HCT116 (cell line): Measurements from ENCODE around the gene LYL1.

ENCODE experiments used
- CEBPB ChIP-seq: IDR thresholded peaks from 2 replicates; pipeline ENCODE4 v1.6.1; 2012; ENCODE audit warnings: low read depth
- EGR1 ChIP-seq: IDR thresholded peaks from 2 replicates; pipeline ENCODE4 v1.6.1; 2012; ENCODE audit warnings: low read depth
- EZH2 ChIP-seq: fragments of 200-600 bp; sonication (generic); IDR thresholded peaks from 2 replicates; pipeline ENCODE4 v1.6.1; 2017; ENCODE audit warnings: antibody characterized with exemption, mixed run types
- EZH2phosphoT487 ChIP-seq: fragments of 200-600 bp; IDR thresholded peaks from 2 replicates; pipeline ENCODE4 v1.6.1; 2018; ENCODE audit warnings: antibody characterized with exemption, borderline replicate concordance
- MAX ChIP-seq: IDR thresholded peaks from 2 replicates; pipeline ENCODE4 v1.6.1; 2012
- POLR2A ChIP-seq: IDR thresholded peaks from 2 replicates; pipeline ENCODE4 v1.7.0; 2011; ENCODE audit warnings: borderline replicate concordance; ENCODE audit not compliant: insufficient read depth, insufficient read length; ENCODE audit errors: extremely low read depth
- RAD21 ChIP-seq: IDR thresholded peaks from 2 replicates; pipeline ENCODE4 v1.6.1; 2012; ENCODE audit warnings: low read depth, mild to moderate bottlenecking
- SIN3A ChIP-seq: IDR thresholded peaks from 2 replicates; pipeline ENCODE4 v1.6.1; 2012; ENCODE audit warnings: low read depth
- SRF ChIP-seq: IDR thresholded peaks from 2 replicates; pipeline ENCODE4 v1.6.1; 2012; ENCODE audit warnings: low read depth
- TCF7L2 ChIP-seq: IDR thresholded peaks from 2 replicates; pipeline ENCODE4 v1.7.0; 2011; ENCODE audit warnings: borderline replicate concordance, inconsistent platforms; ENCODE audit not compliant: insufficient read depth, insufficient read length; ENCODE audit errors: extremely low read depth
- YY1 ChIP-seq: IDR thresholded peaks from 2 replicates; pipeline ENCODE4 v1.6.1; 2011; ENCODE audit warnings: low read length, low read depth, moderate library complexity, mild to moderate bottlenecking; ENCODE audit not compliant: insufficient replicate concordance; ENCODE audit errors: extremely low read depth
- TF ChIP-seq, protein P1 (sequence below), 3 experiments: fragments of 200-600 bp in 1 of 3; sonication (generic) in 1 of 3; IDR thresholded peaks in 2 of 3; conservative IDR thresholded peaks in 1 of 3; 2 replicates each; pipeline ENCODE4 v1.5.1; 2012 to 2017; ENCODE audit warnings: low read depth in 2 of 3, low read length in 2 of 3, antibody characterized with exemption in 1 of 3, borderline replicate concordance in 1 of 3, control low read depth in 1 of 3, mild to moderate bottlenecking in 1 of 3, mixed read lengths in 1 of 3, mixed run types in 1 of 3, moderate library complexity in 1 of 3; ENCODE audit not compliant: insufficient read depth in 1 of 3
- TF ChIP-seq, protein P2 (sequence below): IDR thresholded peaks from 2 replicates; pipeline ENCODE4 v1.6.1; 2012; ENCODE audit warnings: low read depth

DNA sequence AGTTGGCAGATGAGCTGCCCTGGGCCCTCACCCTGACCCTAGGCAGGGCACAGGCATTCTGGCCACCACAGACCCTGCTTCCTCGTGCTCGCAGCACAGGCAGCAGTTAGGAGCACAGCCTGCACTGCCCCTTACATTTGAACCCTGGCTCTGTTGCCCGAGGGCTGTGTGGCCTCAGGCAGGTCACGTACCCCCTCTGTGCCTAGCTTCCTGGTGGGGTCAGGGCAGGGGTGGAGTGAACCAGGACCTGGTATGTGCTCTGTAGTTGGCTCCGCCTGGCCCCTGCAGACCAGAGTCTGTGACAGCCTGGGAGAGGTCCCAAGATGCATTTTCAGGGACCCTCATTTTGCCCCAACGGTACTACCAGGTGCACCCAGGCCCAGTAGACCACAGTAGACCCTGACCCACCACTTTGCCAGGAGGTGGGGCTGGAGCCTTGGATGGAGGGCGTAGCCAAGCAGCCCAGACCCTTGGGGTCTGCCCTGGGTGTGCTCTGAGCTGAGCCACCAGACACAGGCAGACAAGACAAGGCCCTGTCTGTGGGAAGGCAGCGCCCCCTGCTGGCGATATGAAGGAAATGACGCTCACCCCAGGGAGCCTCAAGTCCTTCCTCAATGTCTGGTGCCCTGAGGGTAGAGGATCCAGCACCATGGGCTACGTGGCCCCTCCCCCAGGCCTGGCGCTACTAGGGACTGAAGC lies 9.1 kb downstream of the LYL1 start:
- TF ChIP-seq, protein P1, sequence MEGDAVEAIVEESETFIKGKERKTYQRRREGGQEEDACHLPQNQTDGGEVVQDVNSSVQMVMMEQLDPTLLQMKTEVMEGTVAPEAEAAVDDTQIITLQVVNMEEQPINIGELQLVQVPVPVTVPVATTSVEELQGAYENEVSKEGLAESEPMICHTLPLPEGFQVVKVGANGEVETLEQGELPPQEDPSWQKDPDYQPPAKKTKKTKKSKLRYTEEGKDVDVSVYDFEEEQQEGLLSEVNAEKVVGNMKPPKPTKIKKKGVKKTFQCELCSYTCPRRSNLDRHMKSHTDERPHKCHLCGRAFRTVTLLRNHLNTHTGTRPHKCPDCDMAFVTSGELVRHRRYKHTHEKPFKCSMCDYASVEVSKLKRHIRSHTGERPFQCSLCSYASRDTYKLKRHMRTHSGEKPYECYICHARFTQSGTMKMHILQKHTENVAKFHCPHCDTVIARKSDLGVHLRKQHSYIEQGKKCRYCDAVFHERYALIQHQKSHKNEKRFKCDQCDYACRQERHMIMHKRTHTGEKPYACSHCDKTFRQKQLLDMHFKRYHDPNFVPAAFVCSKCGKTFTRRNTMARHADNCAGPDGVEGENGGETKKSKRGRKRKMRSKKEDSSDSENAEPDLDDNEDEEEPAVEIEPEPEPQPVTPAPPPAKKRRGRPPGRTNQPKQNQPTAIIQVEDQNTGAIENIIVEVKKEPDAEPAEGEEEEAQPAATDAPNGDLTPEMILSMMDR (IDR thresholded peaks at IDR 0.05 in 2 of 3, conservative IDR thresholded peaks at IDR 0.05 in 1 of 3; ENCODE audit: borderline replicate concordance in 1 of 3, insufficient read depth in 1 of 3, low read depth in 2 of 3, low read length in 2 of 3) = peak; percentile 84 to 94 (median 92)
- TF ChIP-seq YY1 = peak; percentile 52
- TF ChIP-seq RAD21 = peak; percentile 99
- no peak for TF ChIP-seq POLR2A
- no peak for TF ChIP-seq EZH2phosphoT487
- TF ChIP-seq, protein P2, sequence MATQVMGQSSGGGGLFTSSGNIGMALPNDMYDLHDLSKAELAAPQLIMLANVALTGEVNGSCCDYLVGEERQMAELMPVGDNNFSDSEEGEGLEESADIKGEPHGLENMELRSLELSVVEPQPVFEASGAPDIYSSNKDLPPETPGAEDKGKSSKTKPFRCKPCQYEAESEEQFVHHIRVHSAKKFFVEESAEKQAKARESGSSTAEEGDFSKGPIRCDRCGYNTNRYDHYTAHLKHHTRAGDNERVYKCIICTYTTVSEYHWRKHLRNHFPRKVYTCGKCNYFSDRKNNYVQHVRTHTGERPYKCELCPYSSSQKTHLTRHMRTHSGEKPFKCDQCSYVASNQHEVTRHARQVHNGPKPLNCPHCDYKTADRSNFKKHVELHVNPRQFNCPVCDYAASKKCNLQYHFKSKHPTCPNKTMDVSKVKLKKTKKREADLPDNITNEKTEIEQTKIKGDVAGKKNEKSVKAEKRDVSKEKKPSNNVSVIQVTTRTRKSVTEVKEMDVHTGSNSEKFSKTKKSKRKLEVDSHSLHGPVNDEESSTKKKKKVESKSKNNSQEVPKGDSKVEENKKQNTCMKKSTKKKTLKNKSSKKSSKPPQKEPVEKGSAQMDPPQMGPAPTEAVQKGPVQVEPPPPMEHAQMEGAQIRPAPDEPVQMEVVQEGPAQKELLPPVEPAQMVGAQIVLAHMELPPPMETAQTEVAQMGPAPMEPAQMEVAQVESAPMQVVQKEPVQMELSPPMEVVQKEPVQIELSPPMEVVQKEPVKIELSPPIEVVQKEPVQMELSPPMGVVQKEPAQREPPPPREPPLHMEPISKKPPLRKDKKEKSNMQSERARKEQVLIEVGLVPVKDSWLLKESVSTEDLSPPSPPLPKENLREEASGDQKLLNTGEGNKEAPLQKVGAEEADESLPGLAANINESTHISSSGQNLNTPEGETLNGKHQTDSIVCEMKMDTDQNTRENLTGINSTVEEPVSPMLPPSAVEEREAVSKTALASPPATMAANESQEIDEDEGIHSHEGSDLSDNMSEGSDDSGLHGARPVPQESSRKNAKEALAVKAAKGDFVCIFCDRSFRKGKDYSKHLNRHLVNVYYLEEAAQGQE = no peak
- no peak for TF ChIP-seq SRF
- TF ChIP-seq EGR1 = no peak
- TF ChIP-seq EZH2 = no peak
- no peak for TF ChIP-seq TCF7L2
- TF ChIP-seq MAX = no peak
- no peak for TF ChIP-seq CEBPB
- no peak for TF ChIP-seq SIN3A
